GM19468 (cell line): ENCODE measurements around the gene KLHL5.

Experiments
- ATAC-seq: cut with Tn5 transposase; IDR thresholded peaks from one replicate; pipeline ENCODE4 v1.9.1; 2021; ENCODE audit warnings: mild to moderate bottlenecking, moderate library complexity, moderate number of reproducible peaks; ENCODE audit not compliant: unreplicated experiment; ENCODE audit errors: extremely low read depth

The KLHL5 gene

DNA sequence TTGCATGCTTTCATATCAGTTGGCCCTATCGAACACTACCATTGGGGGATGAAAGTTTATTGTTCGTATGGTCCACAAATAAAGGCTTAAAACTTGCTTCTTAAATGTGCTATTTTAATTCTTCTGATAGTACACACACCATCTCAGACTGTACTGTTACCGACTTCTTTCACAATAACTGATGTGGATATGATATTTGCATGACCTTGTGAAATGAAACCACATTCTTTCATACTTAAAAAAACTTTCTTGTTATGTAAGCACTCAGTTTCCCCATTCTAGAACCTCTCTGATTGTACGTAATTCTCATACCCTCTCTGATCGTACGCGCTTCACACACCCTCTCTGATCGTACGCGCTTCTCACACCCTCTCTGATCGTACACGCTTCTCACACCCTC lies 108.3 kb downstream of the KLHL5 start:
- no peak for ATAC-seq
